OCI-LY7 (cell line): ENCODE results near the gene OPRPN. TPM values are rescaled to one million over a fixed set of nuclear protein-coding genes. Genes with fewer than 3 reads are reported as not detected.

ENCODE experiments used
- Bru-seq: library from RNA; stranded (reverse); fragments of 400-500 nt; gene quantifications from one replicate; lab custom pipeline; 2021; lab: Mats Ljungman, UMichigan
- BruChase-seq, 2 experiments: library from RNA; stranded (reverse); fragments of 400-500 nt; gene quantifications; one replicate each; lab custom pipeline; 2021; lab: Mats Ljungman, UMichigan
- BruUV-seq: library from RNA; stranded (reverse); fragments of 400-500 nt; replicated peaks from 2 replicates; lab custom pipeline; 2021; lab: Mats Ljungman, UMichigan
- CTCF ChIA-PET: fragments of 300-600 bp; sonication (Branson Sonifier 250); formaldehyde crosslinking; loops from one replicate; lab custom pipeline; 2022; ENCODE audit warnings: antibody characterized with exemption; ENCODE audit not compliant: unreplicated experiment; lab: Charles Lee
- POLR2A ChIA-PET: fragments of 300-600 bp; sonication (Branson Sonifier 250); formaldehyde crosslinking; loops from one replicate; lab custom pipeline; 2022; ENCODE audit warnings: antibody characterized with exemption; lab: Charles Lee
- DNase-seq: peaks from one replicate; pipeline ENCODE4 v3.0.0-alpha.2; 2015; ENCODE audit warnings: low spot score
- H2AFZ ChIP-seq: fragments of 200-600 bp; sonication (generic), shearing (Covaris generic); 2 replicates; pipeline ENCODE4 v1.6.1; 2014; ENCODE audit warnings: mild to moderate bottlenecking, antibody characterized with exemption, low read length, moderate library complexity
- H3K27ac ChIP-seq: fragments of 200-600 bp; sonication (generic); 2 replicates; pipeline ENCODE4 v1.5.1; 2014; ENCODE audit warnings: mixed run types, low read depth, mild to moderate bottlenecking, moderate library complexity, low read length, inconsistent platforms; ENCODE audit not compliant: poor library complexity, severe bottlenecking
- H3K36me3 ChIP-seq: fragments of 200-600 bp; sonication (generic); 2 replicates; pipeline ENCODE4 v1.6.1; 2014; ENCODE audit warnings: mild to moderate bottlenecking, antibody characterized with exemption, low read length, moderate library complexity, mixed read lengths; ENCODE audit not compliant: insufficient read depth
- H3K4me1 ChIP-seq: fragments of 200-600 bp; sonication (generic); 2 replicates; pipeline ENCODE4 v1.5.1; 2014; ENCODE audit warnings: mild to moderate bottlenecking, low read length; ENCODE audit not compliant: insufficient read depth, poor library complexity, severe bottlenecking
- H3K4me2 ChIP-seq: fragments of 200-600 bp; sonication (generic); 2 replicates; pipeline ENCODE4 v1.6.1; 2014; ENCODE audit warnings: mild to moderate bottlenecking, low read length
- H3K4me3 ChIP-seq: fragments of 200-600 bp; sonication (generic); 2 replicates; pipeline ENCODE4 v1.5.1; 2014; ENCODE audit warnings: mild to moderate bottlenecking, low read depth, low read length; ENCODE audit not compliant: poor library complexity, severe bottlenecking
- H3K79me2 ChIP-seq: fragments of 200-600 bp; sonication (generic); 2 replicates; pipeline ENCODE4 v1.6.1; 2016; ENCODE audit warnings: low read depth, mild to moderate bottlenecking, low read length, moderate library complexity, mixed read lengths; ENCODE audit not compliant: insufficient read depth
- H3K9me2 ChIP-seq: fragments of 200-600 bp; sonication (generic); 2 replicates; pipeline ENCODE4 v1.6.1; 2016; ENCODE audit warnings: mild to moderate bottlenecking, low read length, mixed read lengths; ENCODE audit not compliant: insufficient read depth
- H3K9me3 ChIP-seq: fragments of 200-600 bp; sonication (generic); 2 replicates; pipeline ENCODE4 v1.6.1; 2014; ENCODE audit warnings: mild to moderate bottlenecking, mixed run types, low read length, mixed read lengths
- H4K20me1 ChIP-seq: fragments of 200-600 bp; sonication (generic); 2 replicates; pipeline ENCODE4 v1.6.1; 2014; ENCODE audit warnings: mild to moderate bottlenecking, antibody characterized with exemption, low read length, moderate library complexity, mixed read lengths; ENCODE audit not compliant: insufficient read depth
- EZH2phosphoT487 ChIP-seq: fragments of 200-600 bp; sonication (generic); IDR thresholded peaks from 2 replicates; pipeline ENCODE4 v1.6.1; 2018; ENCODE audit warnings: low read depth, borderline replicate concordance, mild to moderate bottlenecking, mixed run types, antibody characterized with exemption, low read length, moderate library complexity, mixed read lengths
- intact Hi-C: fragments of 100-400 bp; cut with micrococcal nuclease; formaldehyde crosslinking; loops from one replicate; pipeline ENCODE4 v1.10.0; 2022; ENCODE audit not compliant: unreplicated experiment
- long read RNA-seq: library from polyadenylated mRNA; stranded (forward); transcript quantifications from one replicate; pipeline ENCODE4 v2.0.0, GENCODE V29; 2022
- total RNA-seq, 2 experiments: library from RNA; depleted of rRNA in 1 of 2; stranded (reverse); fragments of >200 nt in 1 of 2; shearing (Covaris generic) in 1 of 2; gene quantifications; 2 replicates each; pipeline ENCODE4 v1.2.3, GENCODE V29; 2014 to 2022
- TF ChIP-seq, protein P1 (sequence below): fragments of 200-600 bp; sonication (generic); conservative IDR thresholded peaks from 2 replicates; pipeline ENCODE4 v1.5.1; 2014; ENCODE audit warnings: mild to moderate bottlenecking, antibody characterized with exemption, low read length, moderate library complexity, mixed read lengths

OPRPN gene, protein sequence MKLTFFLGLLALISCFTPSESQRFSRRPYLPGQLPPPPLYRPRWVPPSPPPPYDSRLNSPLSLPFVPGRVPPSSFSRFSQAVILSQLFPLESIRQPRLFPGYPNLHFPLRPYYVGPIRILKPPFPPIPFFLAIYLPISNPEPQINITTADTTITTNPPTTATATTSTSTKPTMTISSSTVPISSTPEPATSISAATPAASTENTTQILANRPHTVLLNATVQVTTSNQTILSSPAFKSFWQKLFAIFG
- total RNA-seq (2014; rRNA removed; shearing (Covaris generic)) (not detected in 2 replicates), total RNA-seq (2022) (not detected in 2 replicates), Bru-seq, nascent RNA (not detected), BruChase-seq, experiment 1, labeled RNA remaining after a 6-hour chase (not detected), BruChase-seq, experiment 2, labeled RNA remaining after a 2-hour chase (not detected)
- long read RNA-seq = 0 reads

DNA sequence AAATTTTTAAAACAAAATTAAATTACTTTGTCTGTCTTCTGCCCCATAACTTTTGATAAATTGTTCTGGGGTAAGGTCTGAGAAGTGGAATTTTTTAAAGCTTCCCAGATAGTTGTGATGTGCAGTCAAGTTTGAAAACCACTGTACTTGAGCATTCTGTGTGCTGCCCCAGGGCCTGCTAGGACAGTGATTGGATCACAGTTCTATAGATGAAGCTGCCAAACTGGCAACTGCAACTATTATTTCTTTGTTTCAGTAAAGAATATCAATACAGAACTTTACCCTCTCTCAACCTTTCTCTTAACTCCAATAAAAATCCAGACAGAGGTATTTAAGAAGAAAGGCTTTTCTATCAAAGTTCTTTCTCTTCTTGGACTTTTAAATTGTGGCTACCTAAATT is at the start of gene OPRPN:
Gene OPRPN, plus strand, starts transcription at position 361 of the 400 bp plus-strand sequence. CDS start 1,346 bp downstream, outside the sequence.
- Histone ChIP-seq H3K4me2 (no peak within 1 kb of the TSS), H4K20me1 (no peaks in the 10 kb centered on the region), H2AFZ (no peak within 1 kb of the TSS), H3K79me2 (no peaks in the 10 kb centered on the region), H3K4me3 (no peak within 1 kb of the TSS), H3K4me1 (no peaks in the 10 kb centered on the region), H3K9me2 (no peaks in the 10 kb centered on the region), H3K27ac (no peak within 1 kb of the TSS), H3K9me3 (no peaks in the 10 kb centered on the region), H3K36me3 (no peaks in the 10 kb centered on the region)
- ChIA-PET CTCF (interaction anchor here (0.5 kb wide), 1 partner anchor 242 kb away, joined by 3 read pairs; no protein-coding TSS in a partner anchor), POLR2A (no interaction called here)
- no peak for TF ChIP-seq EZH2phosphoT487
- TF ChIP-seq, protein P1, sequence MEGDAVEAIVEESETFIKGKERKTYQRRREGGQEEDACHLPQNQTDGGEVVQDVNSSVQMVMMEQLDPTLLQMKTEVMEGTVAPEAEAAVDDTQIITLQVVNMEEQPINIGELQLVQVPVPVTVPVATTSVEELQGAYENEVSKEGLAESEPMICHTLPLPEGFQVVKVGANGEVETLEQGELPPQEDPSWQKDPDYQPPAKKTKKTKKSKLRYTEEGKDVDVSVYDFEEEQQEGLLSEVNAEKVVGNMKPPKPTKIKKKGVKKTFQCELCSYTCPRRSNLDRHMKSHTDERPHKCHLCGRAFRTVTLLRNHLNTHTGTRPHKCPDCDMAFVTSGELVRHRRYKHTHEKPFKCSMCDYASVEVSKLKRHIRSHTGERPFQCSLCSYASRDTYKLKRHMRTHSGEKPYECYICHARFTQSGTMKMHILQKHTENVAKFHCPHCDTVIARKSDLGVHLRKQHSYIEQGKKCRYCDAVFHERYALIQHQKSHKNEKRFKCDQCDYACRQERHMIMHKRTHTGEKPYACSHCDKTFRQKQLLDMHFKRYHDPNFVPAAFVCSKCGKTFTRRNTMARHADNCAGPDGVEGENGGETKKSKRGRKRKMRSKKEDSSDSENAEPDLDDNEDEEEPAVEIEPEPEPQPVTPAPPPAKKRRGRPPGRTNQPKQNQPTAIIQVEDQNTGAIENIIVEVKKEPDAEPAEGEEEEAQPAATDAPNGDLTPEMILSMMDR = no peak
- BruUV-seq = no TSS peak
- intact Hi-C loops = no loop called here
- no peak for DNase-seq

DNA sequence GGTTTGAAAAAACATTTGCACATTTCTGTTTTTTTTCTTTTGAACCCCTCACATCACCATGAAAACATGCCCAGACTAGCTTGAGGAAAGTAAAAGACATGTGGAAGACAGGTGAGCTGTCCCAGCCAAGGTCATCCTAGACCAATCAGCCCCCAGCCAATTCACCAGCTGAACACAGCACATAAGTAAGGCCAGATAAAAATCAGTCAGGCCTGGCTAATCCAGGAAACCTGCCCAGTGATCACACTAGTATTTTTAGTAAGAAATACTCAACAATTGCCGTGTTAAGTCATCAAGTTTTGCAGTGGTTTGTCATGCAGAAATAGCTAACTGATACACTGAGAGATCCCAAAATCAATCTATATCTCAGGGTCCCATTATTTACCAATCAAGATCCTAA is 41.6 kb upstream of the OPRPN start:
- H3K4me1 ChIP-seq = no peaks in the 10 kb centered on the region
- H2AFZ ChIP-seq = no peak overlapping the region
- no peaks in the 10 kb centered on the region for H3K9me2 ChIP-seq
- TF ChIP-seq, protein P1 = no peak
- TF ChIP-seq EZH2phosphoT487 = no peak
- H3K4me2 ChIP-seq = no peak overlapping the region
- CTCF ChIA-PET = no interaction called here
- intact Hi-C loops = no loop called here
- no peak for DNase-seq
- no peaks in the 10 kb centered on the region for H4K20me1 ChIP-seq
- H3K9me3 ChIP-seq = no peaks in the 10 kb centered on the region
- BruUV-seq = no TSS peak
- POLR2A ChIA-PET = interaction anchor here (0.7 kb wide), 1 partner anchor 90 kb away, joined by 3 read pairs; no protein-coding TSS in a partner anchor
- H3K4me3 ChIP-seq = no peak overlapping the region
- no peak overlapping the region for H3K27ac ChIP-seq
- no peaks in the 10 kb centered on the region for H3K36me3 ChIP-seq
- H3K79me2 ChIP-seq = no peaks in the 10 kb centered on the region
